HepG2 (cell line): ENCODE measurements around the gene RTP3. TPM values are rescaled to one million over a fixed set of nuclear protein-coding genes. Genes with fewer than 3 reads are reported as not detected.
A peak's percentile ranks its signal among the peaks of the same experiment; 100 is the strongest.

Experiments used
- BATF2 ChIP-seq: sonication (generic); formaldehyde crosslinking; IDR thresholded peaks from 2 replicates; pipeline ENCODE4 v1.8.0; 2022; ENCODE audit warnings: mild to moderate bottlenecking, missing genetic modification reagents, moderate library complexity
- BCLAF1 ChIP-seq: fragments of 450-650 bp; IDR thresholded peaks from 2 replicates; pipeline ENCODE4 v1.6.1; 2017; ENCODE audit warnings: mild to moderate bottlenecking
- CERS6 ChIP-seq: sonication (generic); formaldehyde crosslinking; IDR thresholded peaks from 2 replicates; pipeline ENCODE4 v1.5.0; 2020; ENCODE audit warnings: missing genetic modification reagents
- HBP1 ChIP-seq: IDR thresholded peaks from 2 replicates; pipeline ENCODE4 v1.6.1; 2016; ENCODE audit warnings: low read depth, control low read depth
- MXD4 ChIP-seq: IDR thresholded peaks from 2 replicates; pipeline ENCODE4 v1.6.1; 2016; ENCODE audit warnings: mild to moderate bottlenecking, missing biosample characterization, missing genetic modification reagents
- POLR2G ChIP-seq: fragments of 200-400 bp; formaldehyde crosslinking; IDR thresholded peaks from 2 replicates; pipeline ENCODE4 v1.6.1; 2018; ENCODE audit warnings: mild to moderate bottlenecking, low read depth, low read length, moderate library complexity
- RFXANK ChIP-seq: IDR thresholded peaks from 2 replicates; pipeline ENCODE4 v1.6.1; 2016
- SRF ChIP-seq: IDR thresholded peaks from 2 replicates; pipeline ENCODE4 v1.6.1; 2011; ENCODE audit warnings: mild to moderate bottlenecking, low read depth, low read length, moderate library complexity
- STAG1 ChIP-seq: sonication (generic); formaldehyde crosslinking; IDR thresholded peaks from 2 replicates; pipeline ENCODE4 v1.4.0; 2020; ENCODE audit warnings: missing genetic modification reagents
- TCF7L2 ChIP-seq: IDR thresholded peaks from 2 replicates; pipeline ENCODE4 v1.6.1; 2011; ENCODE audit warnings: mild to moderate bottlenecking, low read depth, low read length, moderate library complexity
- THAP7 ChIP-seq: sonication (generic); formaldehyde crosslinking; IDR thresholded peaks from 2 replicates; pipeline ENCODE4 v1.8.1; 2023; ENCODE audit warnings: mild to moderate bottlenecking, missing genetic modification reagents
- USF2 ChIP-seq, 2 experiments: sonication (generic) in 1 of 2; formaldehyde crosslinking in 1 of 2; IDR thresholded peaks; 2 replicates each; pipeline versions ENCODE4 v1.5.1 to v1.6.1; 2011 to 2020; ENCODE audit warnings: borderline replicate concordance in 1 of 2, low read depth in 1 of 2, low read length in 1 of 2, mild to moderate bottlenecking in 1 of 2, missing genetic modification reagents in 1 of 2, moderate library complexity in 1 of 2
- XRCC5 ChIP-seq: fragments of 200-400 bp; formaldehyde crosslinking; optimal IDR thresholded peaks from 2 replicates; pipeline ENCODE3; 2017; ENCODE audit warnings: mild to moderate bottlenecking, low read length
- ZBTB7A ChIP-seq: sonication (generic); formaldehyde crosslinking; IDR thresholded peaks from 2 replicates; pipeline ENCODE4 v1.8.0; 2022; ENCODE audit warnings: mild to moderate bottlenecking, missing genetic modification reagents
- ZNF280B ChIP-seq: sonication (generic); formaldehyde crosslinking; IDR thresholded peaks from 2 replicates; pipeline ENCODE4 v1.5.0; 2020; ENCODE audit warnings: missing genetic modification reagents, mild to moderate bottlenecking, borderline replicate concordance
- ZNF567 ChIP-seq: sonication (generic); formaldehyde crosslinking; IDR thresholded peaks from 2 replicates; pipeline ENCODE4 v1.8.1; 2023; ENCODE audit warnings: mild to moderate bottlenecking, missing genetic modification reagents, borderline replicate concordance
- ZNF660 ChIP-seq: sonication (generic); formaldehyde crosslinking; IDR thresholded peaks from 2 replicates; pipeline ENCODE4 v1.5.1; 2020; ENCODE audit warnings: mild to moderate bottlenecking, low read depth, missing genetic modification reagents, borderline replicate concordance
- ZNF670 ChIP-seq: sonication (generic); formaldehyde crosslinking; IDR thresholded peaks from 2 replicates; pipeline ENCODE4 v1.8.0; 2022; ENCODE audit warnings: mild to moderate bottlenecking, missing genetic modification reagents, borderline replicate concordance
- polyA plus RNA-seq, 8 experiments: library from polyadenylated mRNA; depleted of rRNA in 3 of 8; stranded (reverse) in 7 of 8; unstranded in 1 of 8; fragments of >200 nt; fragmentation: Illumina TruSeq in 4 of 8; extraction: Trizol in 4 of 8; gene quantifications; 2 replicates each; pipeline versions ENCODE4 v1.2.1 to v1.2.3, GENCODE V29; 2011 to 2016; ENCODE audit warnings: low read depth in 4 of 8, missing spikeins in 1 of 8, mixed read lengths in 1 of 8; ENCODE audit not compliant: insufficient read depth in 1 of 8
- total RNA-seq, 5 experiments: library from RNA; depleted of rRNA; stranded (reverse); fragments of >200 nt; fragmentation: Illumina TruSeq; extraction: Trizol; gene quantifications; 2 replicates each; pipeline ENCODE4 v1.2.3, GENCODE V29; 2016; ENCODE audit warnings: low read depth in 1 of 5

Gene RTP3
- total and polyA plus RNA-seq, 2 of the 13 experiments (the other 11 are each of a cell fraction or from before 2014, with no cell fraction given), result 0.09 TPM; not detected in 1

- TF ChIP-seq BCLAF1 (no peak), HBP1 (peak; percentile 52; the same call in 1 of the 2 replicates), STAG1 (CRISPR knock-in tag) (peak; percentile 95), SRF (no peak), POLR2G (no peak), RFXANK (CRISPR knock-in tag) (0 out of 2 replicates have a peak, but pooled peaks have one; percentile 38), BATF2 (no peak), ZNF670 (CRISPR knock-in tag) (no peak), USF2 (IDR thresholded peaks at IDR 0.05; ENCODE audit: low read depth, low read length) (no peak), USF2 (CRISPR knock-in tag; IDR thresholded peaks at IDR 0.05; ENCODE audit: borderline replicate concordance) (no peak), ZNF567 (no peak), ZNF280B (0 out of 2 replicates have a peak, but pooled peaks have one; percentile 52), MXD4 (CRISPR knock-in tag) (peak; percentile 55; the same call in 1 of the 2 replicates), ZNF660 (CRISPR knock-in tag) (no peak), CERS6 (CRISPR knock-in tag) (no peak), THAP7 (CRISPR knock-in tag) (peak; percentile 28; the same call in 1 of the 2 replicates), TCF7L2 (no peak), ZBTB7A (CRISPR knock-in tag) (no peak), XRCC5 (peak; percentile 98)
These were observed 8.9 kb upstream of the RTP3 start (continued) for GRCh38 chr3:46488735-46489361.
